Retinal pigment epithelial cell (primary cell): ENCODE data around the gene RPS6KL1.

Source experiments
- DNase-seq: peaks from one replicate; pipeline ENCODE4 v3.0.0-alpha.2; 2010; ENCODE audit warnings: low read depth
- H3K4me3 ChIP-seq: 2 replicates; pipeline ENCODE4 v1.5.1; 2011; ENCODE audit warnings: mild to moderate bottlenecking, low read length, control low read depth, moderate library complexity
- CTCF ChIP-seq: conservative IDR thresholded peaks from 2 replicates; pipeline ENCODE4 v1.5.1; 2011; ENCODE audit warnings: low read depth, low read length, control low read depth, inconsistent platforms

Gene RPS6KL1

GRCh38 chr14:74955229-74956026, 32.4 kb upstream of the RPS6KL1 start, which contains the start of gene PGF:
Gene PGF (minus strand): TSS chr14:74955597. CDS start chr14:74955242, 355 bp downstream.
- no peak for DNase-seq
- peak within 1 kb of the TSS; percentile 63 for H3K4me3 ChIP-seq
- no peak for TF ChIP-seq CTCF

GRCh38 chr14:74954947-74955228, 31.8 kb upstream of the RPS6KL1 start:
- TF ChIP-seq CTCF = no peak
- H3K4me3 ChIP-seq = peak overlapping the region; percentile 63
- no peak for DNase-seq

GRCh38 chr14:74954232-74954946, 31.3 kb upstream of the RPS6KL1 start:
- DNase-seq = no peak
- H3K4me3 ChIP-seq = peak overlapping the region; percentile 63
- no peak for TF ChIP-seq CTCF

GRCh38 chr14:74953686-74954085, 30.6 kb upstream of the RPS6KL1 start:
- TF ChIP-seq CTCF = no peak
- H3K4me3 ChIP-seq = peak overlapping the region; percentile 63
- no peak for DNase-seq

GRCh38 chr14:74952697-74953484, 29.8 kb upstream of the RPS6KL1 start:
- no peak for DNase-seq
- TF ChIP-seq CTCF = no peak
- peak overlapping the region; percentile 63 for H3K4me3 ChIP-seq

GRCh38 chr14:74952180-74952665, 29.2 kb upstream of the RPS6KL1 start:
- no peak for TF ChIP-seq CTCF
- DNase-seq = no peak
- no peak overlapping the region for H3K4me3 ChIP-seq
